Breast epithelium (tissue), 3 donors: ENCODE data around the gene TIMM29.

Experiments
- CTCF ChIP-seq, 3 donors: fragments of 450-650 bp; IDR thresholded peaks; one replicate each; pipeline ENCODE4 v1.5.1; 2016 to 2017; ENCODE audit warnings: antibody characterized with exemption in 3 of 3, mild to moderate bottlenecking in 3 of 3, moderate library complexity in 3 of 3
- POLR2A ChIP-seq: fragments of 450-650 bp; IDR thresholded peaks from one replicate; pipeline ENCODE4 v1.6.1; 2016; ENCODE audit warnings: antibody characterized with exemption, mild to moderate bottlenecking, moderate library complexity
- POLR2AphosphoS5 ChIP-seq, 3 donors: sonication (generic); formaldehyde crosslinking; IDR thresholded peaks; one replicate each; pipeline ENCODE4 v1.6.1; 2017; ENCODE audit warnings: antibody characterized with exemption in 3 of 3

DNA sequence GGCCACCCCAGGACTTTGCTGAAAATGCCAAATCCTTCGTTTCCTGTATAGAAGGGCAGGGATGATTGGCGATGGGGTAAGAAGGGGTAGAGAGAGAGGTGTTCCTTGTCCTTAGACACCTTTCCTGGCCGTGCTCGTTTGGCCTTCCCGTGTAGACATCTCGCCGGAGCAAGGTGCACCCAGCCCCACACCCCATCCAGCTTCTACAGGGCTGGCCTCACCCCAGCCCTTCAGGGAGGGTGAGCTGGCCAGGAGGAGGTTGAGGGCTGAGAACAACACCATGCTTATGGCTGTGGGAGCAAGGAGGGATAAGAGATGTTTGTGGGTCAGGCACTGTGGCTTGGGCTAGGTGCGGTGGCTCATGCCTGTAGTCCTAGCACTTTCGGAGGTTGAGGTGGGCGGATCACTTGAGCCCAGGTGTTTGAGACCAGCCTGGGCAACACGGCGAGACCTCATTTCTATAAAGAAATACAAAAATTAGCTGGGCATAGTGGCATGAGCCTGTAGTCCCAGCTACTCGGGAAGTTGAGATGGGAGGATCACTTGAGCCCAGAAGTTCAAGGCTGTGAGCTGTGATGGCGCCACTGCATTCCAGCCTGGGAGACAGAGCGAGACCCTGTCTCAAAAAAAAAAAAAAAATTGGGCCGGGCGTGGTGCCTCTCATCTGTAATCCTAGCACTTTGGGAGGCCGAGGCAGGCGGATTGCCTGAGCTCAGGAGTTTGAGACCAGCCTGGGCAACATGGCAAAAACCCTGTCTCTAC is 47.7 kb downstream of the TIMM29 start:
- TF ChIP-seq CTCF (IDR thresholded peaks at IDR 0.05): no peak
- no peak for TF ChIP-seq POLR2A
- TF ChIP-seq POLR2AphosphoS5 (IDR thresholded peaks at IDR 0.05): no peak
